ENCODE measurements around the gene TCP1.
"Not testable (repeated sequence)": the region's sequence is repeated elsewhere in the genome, so short reads cannot be mapped to it uniquely, and the experiment has no call there.

Gene TCP1

GRCh38 chr6:159778131-159778530, 11.3 kb downstream of the TCP1 start:
- DNase-seq = no peak

GRCh38 chr6:159777240-159777904, 12.0 kb downstream of the TCP1 start:
- DNase-seq = no peak

GRCh38 chr6:159772196-159772595, 17.2 kb downstream of the TCP1 start:
- DNase-seq = no peak

DNA sequence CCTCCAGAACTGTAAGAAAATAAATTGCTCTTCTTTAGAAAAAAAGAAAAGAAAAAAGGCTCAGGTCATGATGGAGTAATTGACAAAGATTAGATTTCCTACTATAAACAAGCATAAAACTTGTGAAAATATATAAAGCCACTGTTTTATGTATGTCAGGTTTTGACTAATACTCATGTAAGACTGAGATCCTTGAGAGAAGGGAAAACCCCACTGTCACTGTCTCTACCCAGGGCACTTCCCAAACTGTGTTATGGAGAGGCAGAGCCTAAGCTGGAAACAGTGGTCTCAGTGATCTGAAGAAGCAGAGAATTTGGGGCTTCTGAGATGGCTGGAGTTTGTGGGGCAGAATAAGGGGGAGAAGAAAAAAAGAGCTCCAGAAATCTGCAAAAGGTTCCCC, 19.9 kb downstream of the TCP1 start:
- no peak for DNase-seq

GRCh38 chr6:159766906-159767305, 22.5 kb downstream of the TCP1 start:
- no peak for DNase-seq

GRCh38 chr6:159762681-159763293, 26.6 kb downstream of the TCP1 start:
- no peak for DNase-seq

GRCh38 chr6:159761873-159762680, 27.3 kb downstream of the TCP1 start, which contains the start of gene ACAT2:
TSS of gene ACAT2 (plus strand) at chr6:159762045. CDS start at chr6:159762088, 43 bp downstream.
- peak; percentile 97 for DNase-seq

GRCh38 chr6:159761129-159761872, 28.1 kb downstream of the TCP1 start:
- DNase-seq = peak; percentile 73

DNA sequence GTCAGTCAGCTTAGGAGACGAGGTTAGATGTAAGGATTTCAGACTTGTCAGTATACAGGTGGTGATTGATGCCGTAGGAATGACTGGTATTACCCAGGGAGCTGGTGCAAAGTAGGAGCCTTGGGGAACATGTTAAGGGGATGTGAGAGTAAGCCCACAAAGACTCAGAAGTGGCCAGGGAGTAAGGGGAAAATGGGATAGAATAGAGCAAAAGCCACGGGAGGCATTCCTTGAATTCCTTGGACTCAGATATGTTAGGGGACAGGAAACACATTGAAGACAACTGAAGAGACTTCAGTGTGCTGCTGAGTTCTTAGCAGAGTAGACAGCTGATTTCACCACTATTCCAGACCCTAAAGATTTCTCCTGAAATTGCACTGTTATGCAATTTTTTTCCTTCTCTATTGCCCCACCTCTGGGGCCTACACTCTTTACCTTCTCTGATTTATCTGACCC, 28.8 kb downstream of the TCP1 start:
- DNase-seq = no peak

- no peak for DNase-seq
Measured at GRCh38 chr6:159759645-159760044, 29.8 kb downstream of the TCP1 start.

GRCh38 chr6:159758031-159759001, 31.1 kb downstream of the TCP1 start:
- DNase-seq = no peak

- DNase-seq = no peak
Measured at GRCh38 chr6:159756508-159756907, 32.9 kb downstream of the TCP1 start.

DNA sequence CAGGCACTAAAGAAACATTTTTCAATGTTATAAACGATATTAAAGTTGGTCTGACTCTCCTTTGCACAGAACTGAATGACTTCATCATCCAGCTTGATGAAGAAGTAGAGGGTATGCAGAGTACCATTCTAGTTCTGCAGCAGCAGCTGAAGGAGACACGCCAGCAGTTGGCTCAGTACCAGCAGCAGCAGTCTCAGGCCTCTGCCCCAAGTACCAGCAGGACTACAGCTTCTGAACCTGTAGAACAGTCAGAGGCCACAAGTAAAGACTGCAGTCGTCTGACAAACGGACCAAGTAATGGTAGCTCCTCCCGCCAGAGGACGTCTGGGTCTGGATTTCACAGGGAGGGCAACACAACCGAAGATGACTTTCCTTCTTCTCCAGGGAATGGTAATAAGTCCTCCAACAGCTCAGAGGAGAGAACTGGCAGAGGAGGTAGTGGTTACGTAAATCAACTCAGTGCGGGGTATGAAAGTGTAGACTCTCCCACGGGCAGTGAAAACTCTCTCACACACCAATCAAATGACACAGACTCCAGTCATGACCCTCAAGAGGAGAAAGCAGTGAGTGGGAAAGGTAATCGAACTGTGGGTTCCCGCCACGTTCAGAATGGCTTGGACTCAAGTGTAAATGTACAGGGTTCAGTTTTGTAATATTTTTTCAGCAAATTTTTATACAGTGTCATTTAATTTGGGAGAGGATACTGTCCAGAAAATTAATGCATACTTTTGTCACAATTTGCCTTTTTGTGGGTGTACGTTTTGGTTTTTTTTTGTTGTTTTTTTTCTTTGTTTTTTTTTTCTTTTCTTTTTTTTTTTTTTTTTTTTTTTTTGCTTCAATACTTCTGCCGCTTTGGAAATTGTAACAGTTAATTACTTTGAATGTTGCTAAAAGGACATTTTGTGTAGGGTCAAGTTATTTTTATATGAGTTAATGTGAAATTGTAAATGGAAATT, 34.2 kb downstream of the TCP1 start:
- no peak for DNase-seq

DNA sequence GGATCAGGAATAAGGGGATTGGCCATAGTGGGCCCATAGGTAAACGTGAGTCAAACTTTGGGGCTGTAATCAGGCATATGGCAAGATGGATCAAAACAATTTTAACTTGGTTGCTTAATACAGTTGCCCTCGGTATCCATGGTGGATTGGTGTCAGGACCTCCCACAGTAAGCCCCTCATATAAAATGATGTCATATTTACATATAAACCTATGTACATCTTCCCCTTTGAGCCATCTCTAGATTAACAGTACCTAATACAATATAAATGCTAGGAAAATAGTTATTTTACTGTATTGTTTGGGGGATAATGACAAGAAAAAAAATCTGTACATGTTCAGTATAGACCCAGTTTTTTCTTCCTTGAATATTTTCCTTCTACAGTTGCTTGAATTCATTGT, 35.0 kb downstream of the TCP1 start:
- DNase-seq = no peak

GRCh38 chr6:159753081-159753872, 36.1 kb downstream of the TCP1 start:
- no peak for DNase-seq

DNA sequence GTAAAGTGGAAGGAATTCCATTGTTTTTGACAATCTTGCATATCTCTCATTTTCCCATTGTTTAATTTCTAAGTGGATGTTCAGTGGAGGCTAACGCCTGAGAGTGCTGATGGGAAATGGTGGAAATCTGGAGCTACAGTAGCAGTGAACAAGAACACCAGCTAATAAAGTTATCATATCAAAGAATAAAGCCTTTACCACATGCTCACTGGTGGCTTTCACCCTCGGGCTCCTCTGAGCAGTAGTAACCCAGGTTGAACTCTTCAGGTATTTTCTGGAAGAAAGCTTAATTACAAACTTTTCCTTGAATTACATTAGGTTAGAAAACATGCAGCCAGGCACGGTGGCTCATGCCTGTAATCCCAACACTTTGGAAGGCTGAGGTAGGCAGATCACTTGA, 38.0 kb downstream of the TCP1 start:
- DNase-seq = no peak

DNA sequence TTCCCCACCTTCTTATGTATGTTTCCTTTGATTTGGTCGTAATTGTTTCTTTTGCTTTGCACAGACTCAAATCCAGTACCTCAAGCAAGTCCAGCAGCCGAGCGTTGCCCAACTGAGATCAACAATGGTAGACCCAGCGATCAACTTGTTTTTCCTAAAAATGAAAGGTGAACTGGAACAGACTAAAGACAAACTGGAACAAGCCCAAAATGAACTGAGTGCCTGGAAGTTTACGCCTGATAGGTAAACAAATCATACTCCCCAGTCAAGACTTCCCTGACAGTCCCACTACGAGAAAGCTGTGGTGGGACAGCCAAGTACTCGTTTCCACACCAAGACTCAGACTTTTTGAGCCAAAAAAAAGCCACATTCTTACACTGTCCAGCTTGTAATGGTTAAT, 41.3 kb downstream of the TCP1 start:
- DNase-seq = not testable (repeated sequence)

- no peak for DNase-seq
Measured at GRCh38 chr6:159746759-159747158, 42.6 kb downstream of the TCP1 start.

- DNase-seq = no peak
Measured at GRCh38 chr6:159745081-159745480, 44.3 kb downstream of the TCP1 start.
